Stimulated activated memory B cell treated with anti-CD40 and anti-IgM and Interleukin-4, amounts not matched to agents 10 μg/mL and 1 μg/mL and 100 μg/mL, for 72 hours (primary cell): ENCODE data around the gene HSPB7.
"Not testable (repeated sequence)": the region's sequence is repeated elsewhere in the genome, so short reads cannot be mapped to it uniquely, and the experiment has no call there.

ENCODE experiments used
- ATAC-seq: fragments of 150-1000 bp; cut with Tn5 transposase; 2 replicates; pipeline ENCODE4 v1.10.0; 2021
- H3K27ac Mint-ChIP-seq: one replicate; pipeline ENCODE4 v1.8.0; 2022; ENCODE audit warnings: mild to moderate bottlenecking, mixed read lengths
- H3K27me3 Mint-ChIP-seq: one replicate; pipeline ENCODE4 v1.8.0; 2022; ENCODE audit warnings: mixed read lengths
- H3K36me3 Mint-ChIP-seq: one replicate; pipeline ENCODE4 v1.8.0; 2022; ENCODE audit warnings: mixed read lengths
- H3K4me1 Mint-ChIP-seq: one replicate; pipeline ENCODE4 v1.8.0; 2022; ENCODE audit warnings: mixed read lengths
- H3K4me3 Mint-ChIP-seq: one replicate; pipeline ENCODE4 v1.8.0; 2022; ENCODE audit warnings: mild to moderate bottlenecking, moderate library complexity, mixed read lengths
- H3K9me3 Mint-ChIP-seq: one replicate; pipeline ENCODE4 v1.8.0; 2022; ENCODE audit warnings: mixed read lengths

Gene HSPB7

GRCh38 chr1:16017461-16018303 lies at the start of gene HSPB7:
Gene HSPB7, minus strand, starts transcription at chr1:16018043. Its CDS starts 80 bp downstream, at chr1:16017963.
- Mint-ChIP-seq H3K27me3 (peaks cover 30% of the 10 kb centered on the region), H3K9me3 (no peaks in the 10 kb centered on the region), H3K4me1 (peaks cover 40% of the 10 kb centered on the region), H3K27ac (no peak within 1 kb of the TSS), H3K36me3 (no peaks in the 10 kb centered on the region), H3K4me3 (no peak within 1 kb of the TSS)
- ATAC-seq = no peak

- H3K9me3 Mint-ChIP-seq = no peaks in the 10 kb centered on the region
- H3K36me3 Mint-ChIP-seq = no peaks in the 10 kb centered on the region
- peak overlapping the region; percentile 33 for H3K27ac Mint-ChIP-seq
- H3K4me1 Mint-ChIP-seq = peaks cover 32% of the 10 kb centered on the region
- no peak for ATAC-seq
- H3K4me3 Mint-ChIP-seq = no peak overlapping the region
- H3K27me3 Mint-ChIP-seq = peaks cover 44% of the 10 kb centered on the region
Measured at GRCh38 chr1:16067127-16067768, 49.4 kb upstream of the HSPB7 start.

GRCh38 chr1:16066245-16066644 lies 48.4 kb upstream of the HSPB7 start:
- no peak overlapping the region for H3K27ac Mint-ChIP-seq
- H3K9me3 Mint-ChIP-seq = no peaks in the 10 kb centered on the region
- peaks cover 31% of the 10 kb centered on the region for H3K4me1 Mint-ChIP-seq
- no peaks in the 10 kb centered on the region for H3K36me3 Mint-ChIP-seq
- no peak overlapping the region for H3K4me3 Mint-ChIP-seq
- peaks cover 40% of the 10 kb centered on the region for H3K27me3 Mint-ChIP-seq
- no peak for ATAC-seq

- no peak overlapping the region for H3K4me3 Mint-ChIP-seq
- H3K27me3 Mint-ChIP-seq = peaks cover 50% of the 10 kb centered on the region
- peaks cover 21% of the 10 kb centered on the region for H3K4me1 Mint-ChIP-seq
- no peaks in the 10 kb centered on the region for H3K9me3 Mint-ChIP-seq
- H3K36me3 Mint-ChIP-seq = peaks cover 6% of the 10 kb centered on the region
- ATAC-seq = no peak
- no peak overlapping the region for H3K27ac Mint-ChIP-seq
Measured at GRCh38 chr1:16065269-16065576, 47.4 kb upstream of the HSPB7 start.

GRCh38 chr1:16064536-16065268 lies 46.9 kb upstream of the HSPB7 start:
- Mint-ChIP-seq H3K9me3 (no peaks in the 10 kb centered on the region), H3K27me3 (peaks cover 53% of the 10 kb centered on the region), H3K27ac (no peak overlapping the region), H3K36me3 (peaks cover 7% of the 10 kb centered on the region), H3K4me1 (peaks cover 16% of the 10 kb centered on the region), H3K4me3 (no peak overlapping the region)
- ATAC-seq = no peak

DNA sequence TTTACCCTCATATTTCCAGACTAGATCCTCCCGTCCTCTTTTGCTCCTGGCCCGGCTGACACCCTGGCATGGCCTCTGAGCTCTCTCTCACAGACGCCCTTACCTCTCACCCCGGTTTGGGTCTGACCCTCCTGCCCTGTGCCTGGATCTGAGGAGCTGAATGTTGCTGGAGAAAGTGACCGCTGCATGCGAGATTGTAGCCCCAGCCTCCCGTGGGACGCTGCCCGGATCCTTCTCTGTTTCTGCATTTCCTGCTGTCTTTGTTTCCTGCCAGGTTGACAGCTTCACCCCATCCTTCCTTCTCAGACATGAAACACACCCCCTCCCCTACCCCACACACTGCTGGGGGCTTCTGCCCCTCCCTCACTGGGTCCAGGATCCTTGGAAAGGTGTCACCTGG lies 46.1 kb upstream of the HSPB7 start:
- Mint-ChIP-seq H3K27me3 (peaks cover 53% of the 10 kb centered on the region), H3K36me3 (peaks cover 7% of the 10 kb centered on the region), H3K4me1 (peaks cover 16% of the 10 kb centered on the region), H3K4me3 (no peak overlapping the region), H3K9me3 (no peaks in the 10 kb centered on the region), H3K27ac (no peak overlapping the region)
- no peak for ATAC-seq

- H3K9me3 Mint-ChIP-seq = no peaks in the 10 kb centered on the region
- H3K4me3 Mint-ChIP-seq = no peak overlapping the region
- peaks cover 16% of the 10 kb centered on the region for H3K4me1 Mint-ChIP-seq
- ATAC-seq = no peak
- H3K36me3 Mint-ChIP-seq = peaks cover 7% of the 10 kb centered on the region
- H3K27ac Mint-ChIP-seq = no peak overlapping the region
- H3K27me3 Mint-ChIP-seq = peaks cover 53% of the 10 kb centered on the region
Measured at GRCh38 chr1:16063226-16063829, 45.5 kb upstream of the HSPB7 start.

DNA sequence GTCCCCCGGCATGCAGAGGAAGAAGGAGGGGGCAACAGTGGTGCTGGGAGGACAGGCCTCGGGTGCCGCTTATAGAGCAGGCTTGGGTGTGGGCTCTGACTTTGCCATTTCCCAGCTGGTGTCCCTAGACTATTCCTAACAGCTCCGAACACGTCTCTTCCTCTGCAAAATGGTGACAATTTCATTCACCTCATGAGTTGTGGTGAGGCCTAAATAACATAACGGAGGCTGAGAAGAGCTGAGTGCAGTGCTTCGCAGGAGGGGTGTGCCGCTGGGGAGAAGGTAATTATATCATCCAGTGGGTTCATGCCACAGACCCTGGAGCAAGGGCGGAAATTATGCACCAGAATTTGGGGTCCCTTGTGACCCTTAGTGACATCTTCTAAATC lies 44.8 kb upstream of the HSPB7 start:
- peaks cover 52% of the 10 kb centered on the region for H3K27me3 Mint-ChIP-seq
- H3K27ac Mint-ChIP-seq, H3K9me3 Mint-ChIP-seq, H3K4me3 Mint-ChIP-seq, ATAC-seq, H3K36me3 Mint-ChIP-seq: not testable (repeated sequence)
- H3K4me1 Mint-ChIP-seq = peaks cover 14% of the 10 kb centered on the region

DNA sequence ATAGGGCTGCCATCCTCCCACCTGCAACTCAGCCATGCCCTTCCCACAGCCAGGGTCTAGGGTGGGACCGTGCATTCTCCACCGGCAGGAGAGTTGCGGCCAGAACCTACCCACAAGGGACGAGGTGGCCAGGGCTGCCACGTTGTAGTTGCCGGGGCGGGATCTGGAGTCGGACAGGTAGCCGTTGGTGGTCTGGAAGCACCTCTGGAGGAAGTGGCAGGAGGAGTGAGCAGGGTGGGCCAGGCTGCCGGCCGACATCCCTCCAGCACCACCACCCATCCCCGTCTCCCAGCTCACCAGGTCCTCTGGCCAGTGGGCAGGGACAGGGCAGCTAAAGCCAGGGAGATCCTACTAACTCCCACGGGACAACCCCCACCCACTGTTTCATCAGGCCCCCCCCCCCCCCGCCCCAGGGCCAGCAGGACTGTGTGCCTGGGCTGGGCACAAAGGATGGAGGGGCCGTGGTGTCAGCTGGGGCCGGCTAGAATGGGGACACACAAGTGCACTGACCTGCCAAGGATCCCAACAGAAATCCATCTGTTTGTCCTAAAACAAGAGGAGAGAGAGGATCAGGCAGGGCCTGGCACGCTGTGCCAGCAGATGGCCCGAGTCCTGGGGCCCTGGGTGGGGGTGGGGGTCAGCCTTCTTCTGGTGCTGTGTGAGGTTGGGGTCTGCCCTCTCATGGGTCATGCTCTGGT lies 44.3 kb upstream of the HSPB7 start:
- H3K9me3 Mint-ChIP-seq, H3K4me1 Mint-ChIP-seq, H3K4me3 Mint-ChIP-seq, H3K27ac Mint-ChIP-seq, ATAC-seq: not testable (repeated sequence)
- Mint-ChIP-seq H3K36me3 (peaks cover 13% of the 10 kb centered on the region), H3K27me3 (peaks cover 52% of the 10 kb centered on the region)

DNA sequence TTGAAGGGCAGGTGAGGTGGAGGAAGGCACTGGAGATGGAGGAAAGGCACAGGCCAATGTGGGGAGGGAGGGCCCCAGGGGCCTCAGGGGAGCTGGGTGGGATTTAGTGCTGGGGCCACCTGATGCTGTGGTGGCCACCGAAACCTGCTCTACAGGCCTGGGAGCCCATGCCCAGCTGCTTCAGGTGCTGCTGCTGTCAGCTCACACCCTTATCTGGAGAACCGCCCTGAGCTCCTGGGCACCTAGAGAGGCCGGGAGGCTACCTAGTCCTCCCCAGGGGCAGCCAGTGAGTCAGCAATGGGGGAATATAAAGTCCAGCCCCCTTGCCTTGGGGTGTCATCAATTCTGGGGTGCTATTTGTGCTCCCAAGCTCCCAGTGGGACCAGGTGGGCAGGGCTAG lies 43.4 kb upstream of the HSPB7 start:
- ATAC-seq = no peak
- Mint-ChIP-seq H3K4me1 (peaks cover 12% of the 10 kb centered on the region), H3K27ac (no peak overlapping the region), H3K9me3 (no peaks in the 10 kb centered on the region), H3K4me3 (no peak overlapping the region), H3K36me3 (peaks cover 13% of the 10 kb centered on the region), H3K27me3 (peaks cover 52% of the 10 kb centered on the region)

- peak; percentile 2 for ATAC-seq
Measured at GRCh38 chr1:16058394-16059120, 40.7 kb upstream of the HSPB7 start.

GRCh38 chr1:16057314-16057915 lies 39.6 kb upstream of the HSPB7 start:
- not testable (repeated sequence) for ATAC-seq, H3K27ac Mint-ChIP-seq, H3K4me1 Mint-ChIP-seq, H3K4me3 Mint-ChIP-seq, H3K9me3 Mint-ChIP-seq
- H3K36me3 Mint-ChIP-seq = peaks cover 13% of the 10 kb centered on the region
- H3K27me3 Mint-ChIP-seq = peaks cover 23% of the 10 kb centered on the region

More at GRCh38 chr1:16058394-16059120, 40.7 kb upstream of the HSPB7 start:
- H3K4me1 Mint-ChIP-seq, H3K4me3 Mint-ChIP-seq, H3K9me3 Mint-ChIP-seq, H3K27ac Mint-ChIP-seq: not testable (repeated sequence)
- peaks cover 13% of the 10 kb centered on the region for H3K36me3 Mint-ChIP-seq
- H3K27me3 Mint-ChIP-seq = peaks cover 26% of the 10 kb centered on the region

DNA sequence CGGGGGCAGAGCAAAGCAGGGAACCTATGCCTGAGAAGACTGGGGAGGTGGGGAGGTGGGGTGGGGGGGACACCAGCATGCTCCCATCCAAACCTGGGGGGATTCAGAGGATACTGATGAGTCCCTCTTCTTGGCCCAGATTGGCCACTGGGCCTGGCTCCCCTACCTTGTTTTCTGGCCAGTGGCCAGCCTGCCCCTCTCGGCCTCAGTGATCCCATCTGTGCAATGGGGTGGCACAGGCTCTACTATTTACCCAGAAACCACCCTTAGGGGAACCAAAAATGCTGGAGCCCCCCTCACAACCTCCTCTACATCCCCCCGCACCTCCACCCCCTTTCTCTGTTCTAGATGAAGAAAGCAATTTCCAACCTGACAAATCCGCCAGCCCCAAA lies 38.7 kb upstream of the HSPB7 start:
- ATAC-seq = not testable (repeated sequence)

More for the DNA sequence above, 38.7 kb upstream of the HSPB7 start:
- H3K27ac Mint-ChIP-seq, H3K9me3 Mint-ChIP-seq, H3K4me1 Mint-ChIP-seq, H3K4me3 Mint-ChIP-seq: not testable (repeated sequence)
- Mint-ChIP-seq H3K27me3 (peaks cover 31% of the 10 kb centered on the region), H3K36me3 (peaks cover 13% of the 10 kb centered on the region)
